ENCODE measurements around the gene BAX. TPM values are rescaled to one million over a fixed set of nuclear protein-coding genes. Genes with fewer than 3 reads are reported as not detected.

BAX gene
- total and polyA plus RNA-seq, 2 of the 13 experiments (the other 11 are each of a cell fraction or from before 2014, with no cell fraction given), result 139 to 176 TPM

DNA sequence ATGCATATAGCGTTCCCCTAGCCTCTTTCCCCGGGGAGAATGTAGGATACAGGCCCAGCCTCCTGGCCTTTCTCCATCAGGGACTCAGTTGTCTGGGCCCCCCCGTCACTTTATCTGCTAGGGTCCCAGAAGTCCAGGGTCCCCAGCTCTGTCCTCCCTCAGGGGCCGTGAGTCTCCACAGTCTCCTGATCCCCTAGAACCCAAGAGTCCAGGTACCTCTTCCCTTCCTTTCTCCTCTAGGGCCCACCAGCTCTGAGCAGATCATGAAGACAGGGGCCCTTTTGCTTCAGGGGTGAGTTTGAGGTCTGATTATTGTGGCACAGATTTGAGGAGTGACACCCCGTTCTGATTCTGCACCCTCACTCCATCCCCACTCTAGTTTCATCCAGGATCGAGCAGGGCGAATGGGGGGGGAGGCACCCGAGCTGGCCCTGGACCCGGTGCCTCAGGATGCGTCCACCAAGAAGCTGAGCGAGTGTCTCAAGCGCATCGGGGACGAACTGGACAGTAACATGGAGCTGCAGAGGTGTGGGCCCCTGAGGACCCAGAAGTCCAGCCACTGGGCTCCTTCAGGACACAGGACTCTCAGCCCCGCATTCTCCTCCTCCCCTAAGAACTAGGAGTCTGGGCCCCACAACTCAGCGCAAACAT lies 758 bp downstream of the BAX start (continued):
- TF ChIP-seq ZNF205 (CRISPR knock-in tag; IDR thresholded peaks at IDR 0.05) (no peak; the same call in 1 of the 2 replicates), THAP11 (CRISPR knock-in tag; IDR thresholded peaks at IDR 0.05) (no peak), CTCF (CRISPR knock-in tag; IDR thresholded peaks at IDR 0.05) (no peak), EHMT2 (IDR thresholded peaks at IDR 0.05; ENCODE audit: borderline replicate concordance, low read depth, low read length) (no peak), REL (CRISPR knock-in tag; conservative IDR thresholded peaks at IDR 0.05) (0 out of 2 replicates have a peak, but pooled peaks have one; percentile 31), MAFK (conservative IDR thresholded peaks at IDR 0.05 in 1 of 2, IDR thresholded peaks at IDR 0.05 in 1 of 2; ENCODE audit: low read length in 2 of 2) (no peak), ZNF451 (CRISPR knock-in tag; IDR thresholded peaks at IDR 0.05) (no peak), NFATC3 (CRISPR knock-in tag; IDR thresholded peaks at IDR 0.05) (no peak), ZNF274 (CRISPR knock-in tag; IDR thresholded peaks at IDR 0.05) (0 out of 2 replicates have a peak, but pooled peaks have one; percentile 16), ZNF501 (CRISPR knock-in tag; IDR thresholded peaks at IDR 0.05) (no peak), ISL2 (CRISPR knock-in tag; IDR thresholded peaks at IDR 0.05) (0 out of 2 replicates have a peak, but pooled peaks have one; percentile 18), ZNF75D (CRISPR knock-in tag; IDR thresholded peaks at IDR 0.05; ENCODE audit: borderline replicate concordance) (no peak), DNMT1 (CRISPR knock-in tag; IDR thresholded peaks at IDR 0.05) (no peak), TCF7L2 (IDR thresholded peaks at IDR 0.05; ENCODE audit: low read depth, low read length) (no peak), AGO2 (optimal IDR thresholded peaks at IDR 0.05; ENCODE audit: low read depth, low read length) (peak; percentile 16), PLSCR1 (CRISPR knock-in tag; IDR thresholded peaks at IDR 0.05; ENCODE audit: borderline replicate concordance) (no peak), MAX (IDR thresholded peaks at IDR 0.05) (no peak), DMTF1 (CRISPR knock-in tag; IDR thresholded peaks at IDR 0.05) (0 out of 2 replicates have a peak, but pooled peaks have one; percentile 27), BCL6 (CRISPR knock-in tag; IDR thresholded peaks at IDR 0.05) (no peak), DR1 (CRISPR knock-in tag; IDR thresholded peaks at IDR 0.05) (0 out of 2 replicates have a peak, but pooled peaks have one; percentile 0), ARNT2 (CRISPR knock-in tag; IDR thresholded peaks at IDR 0.05; ENCODE audit: low read depth) (0 out of 2 replicates have a peak, but pooled peaks have one; percentile 46)
- TF ChIP-seq, protein P1, sequence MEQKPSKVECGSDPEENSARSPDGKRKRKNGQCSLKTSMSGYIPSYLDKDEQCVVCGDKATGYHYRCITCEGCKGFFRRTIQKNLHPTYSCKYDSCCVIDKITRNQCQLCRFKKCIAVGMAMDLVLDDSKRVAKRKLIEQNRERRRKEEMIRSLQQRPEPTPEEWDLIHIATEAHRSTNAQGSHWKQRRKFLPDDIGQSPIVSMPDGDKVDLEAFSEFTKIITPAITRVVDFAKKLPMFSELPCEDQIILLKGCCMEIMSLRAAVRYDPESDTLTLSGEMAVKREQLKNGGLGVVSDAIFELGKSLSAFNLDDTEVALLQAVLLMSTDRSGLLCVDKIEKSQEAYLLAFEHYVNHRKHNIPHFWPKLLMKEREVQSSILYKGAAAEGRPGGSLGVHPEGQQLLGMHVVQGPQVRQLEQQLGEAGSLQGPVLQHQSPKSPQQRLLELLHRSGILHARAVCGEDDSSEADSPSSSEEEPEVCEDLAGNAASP (CRISPR knock-in tag; IDR thresholded peaks at IDR 0.05; ENCODE audit: borderline replicate concordance), result no peak
- TF ChIP-seq, protein P2, sequence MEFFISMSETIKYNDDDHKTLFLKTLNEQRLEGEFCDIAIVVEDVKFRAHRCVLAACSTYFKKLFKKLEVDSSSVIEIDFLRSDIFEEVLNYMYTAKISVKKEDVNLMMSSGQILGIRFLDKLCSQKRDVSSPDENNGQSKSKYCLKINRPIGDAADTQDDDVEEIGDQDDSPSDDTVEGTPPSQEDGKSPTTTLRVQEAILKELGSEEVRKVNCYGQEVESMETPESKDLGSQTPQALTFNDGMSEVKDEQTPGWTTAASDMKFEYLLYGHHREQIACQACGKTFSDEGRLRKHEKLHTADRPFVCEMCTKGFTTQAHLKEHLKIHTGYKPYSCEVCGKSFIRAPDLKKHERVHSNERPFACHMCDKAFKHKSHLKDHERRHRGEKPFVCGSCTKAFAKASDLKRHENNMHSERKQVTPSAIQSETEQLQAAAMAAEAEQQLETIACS (CRISPR knock-in tag; IDR thresholded peaks at IDR 0.05), result no peak
